Fibroblast of lung (primary cell): ENCODE data around the gene PPIC. TPM values are rescaled to one million over a fixed set of nuclear protein-coding genes. Genes with fewer than 3 reads are reported as not detected.

Experiments
- DNase-seq, 2 donors: peaks; one replicate each; pipeline versions ENCODE4 v3.0.0 to v3.0.0-alpha.2; 2010; ENCODE audit warnings: low read depth in 2 of 2
- H2AFZ ChIP-seq: 2 replicates; pipeline ENCODE4 v1.5.1; 2012; ENCODE audit warnings: low read length, control low read depth, inconsistent platforms
- H3K27ac ChIP-seq: 2 replicates; pipeline ENCODE4 v1.5.1; 2011; ENCODE audit warnings: low read length, control low read depth; ENCODE audit not compliant: insufficient read depth
- H3K27me3 ChIP-seq: 2 replicates; pipeline ENCODE4 v1.5.1; 2011; ENCODE audit warnings: mild to moderate bottlenecking, low read length; ENCODE audit not compliant: control insufficient read depth, insufficient read depth
- H3K36me3 ChIP-seq: 2 replicates; pipeline ENCODE4 v1.5.1; 2011; ENCODE audit warnings: low read length; ENCODE audit not compliant: control insufficient read depth, insufficient read depth
- H3K4me1 ChIP-seq: 2 replicates; pipeline ENCODE4 v1.5.1; 2011; ENCODE audit warnings: low read length; ENCODE audit not compliant: control insufficient read depth, insufficient read depth; ENCODE audit errors: extremely low read depth
- H3K4me2 ChIP-seq: 2 replicates; pipeline ENCODE4 v1.5.1; 2011; ENCODE audit warnings: low read length, control low read depth; ENCODE audit not compliant: insufficient read depth; ENCODE audit errors: extremely low read depth
- H3K4me3 ChIP-seq, 4 experiments: fragments of 200-600 bp in 1 of 4; sonication (generic) in 1 of 4; replicated peaks in 1 of 4; 2 replicates each; pipeline ENCODE4 v1.5.1; 2011 to 2016; ENCODE audit warnings: low read length in 4 of 4, low read depth in 3 of 4, mild to moderate bottlenecking in 3 of 4, control low read depth in 2 of 4, inconsistent platforms in 1 of 4, mixed read lengths in 1 of 4; ENCODE audit not compliant: insufficient read depth in 1 of 4; ENCODE audit errors: control extremely low read depth in 1 of 4
- H3K79me2 ChIP-seq: 2 replicates; pipeline ENCODE4 v1.5.1; 2012; ENCODE audit warnings: mild to moderate bottlenecking, low read length, inconsistent platforms; ENCODE audit not compliant: control insufficient read depth, insufficient read depth
- H3K9ac ChIP-seq: 2 replicates; pipeline ENCODE4 v1.5.1; 2011; ENCODE audit warnings: mild to moderate bottlenecking, low read length, control low read depth; ENCODE audit not compliant: insufficient read depth
- H3K9me3 ChIP-seq: 2 replicates; pipeline ENCODE4 v1.5.1; 2012; ENCODE audit warnings: low read depth, low read length; ENCODE audit not compliant: control insufficient read depth, insufficient read depth
- H4K20me1 ChIP-seq: 2 replicates; pipeline ENCODE4 v1.5.1; 2011; ENCODE audit warnings: low read length; ENCODE audit not compliant: control insufficient read depth, insufficient read depth; ENCODE audit errors: extremely low read depth
- EZH2 ChIP-seq: IDR thresholded peaks from 2 replicates; pipeline ENCODE4 v1.5.1; 2012; ENCODE audit warnings: low read length, control low read depth, mild to moderate bottlenecking; ENCODE audit errors: missing control alignments
- polyA plus RNA-seq, 2 donors: library from polyadenylated mRNA; depleted of rRNA in 1 of 2; stranded (reverse) in 1 of 2; unstranded in 1 of 2; fragments of >200 nt; gene quantifications; 2 replicates each; pipeline ENCODE4 v1.2.1, GENCODE V29; 2011 to 2012; ENCODE audit warnings: missing spikeins in 1 of 2
- total RNA-seq: library from RNA; depleted of rRNA; stranded (reverse); fragments of >200 nt; gene quantifications from 2 replicates; pipeline ENCODE4 v1.2.1, GENCODE V29; 2014
- TF ChIP-seq, protein P1 (sequence below), 2 donors: IDR thresholded peaks in 1 of 2; conservative IDR thresholded peaks in 1 of 2; 1 replicate in 1 of 2; 2 replicates in 1 of 2; pipeline ENCODE4 v1.5.1; 2011 to 2012; ENCODE audit warnings: low read length in 2 of 2, control low read depth in 1 of 2, inconsistent platforms in 1 of 2, low read depth in 1 of 2, mild to moderate bottlenecking in 1 of 2

PPIC gene
- total and polyA plus RNA-seq, 2 donors (not counting 1 experiment from before 2014, with no cell fraction given): 65.7 to 105 TPM

DNA sequence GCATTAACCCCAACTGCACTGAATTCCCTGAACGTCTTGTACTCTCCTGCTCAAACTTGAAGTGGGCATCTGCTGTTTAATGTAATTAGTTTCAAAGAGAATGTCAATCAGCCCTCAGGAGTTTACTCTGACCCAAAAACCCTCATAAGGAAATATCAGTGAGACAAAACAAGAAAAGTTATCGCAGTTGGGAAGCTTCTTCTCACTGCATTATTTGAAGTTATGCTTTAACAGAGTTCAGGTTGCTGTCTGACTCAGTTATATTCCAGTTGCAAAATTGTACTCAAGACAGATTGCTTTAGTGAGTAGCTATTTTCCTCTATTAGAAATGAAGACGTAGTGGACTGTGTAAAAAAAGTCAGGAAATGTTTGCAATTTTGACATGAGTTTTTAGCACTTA lies 52.1 kb downstream of the PPIC start:
- H3K4me3 ChIP-seq: no peak overlapping the region
- no peaks in the 10 kb centered on the region for H3K27me3 ChIP-seq
- H4K20me1 ChIP-seq: no peaks in the 10 kb centered on the region
- H2AFZ ChIP-seq: no peak overlapping the region
- no peaks in the 10 kb centered on the region for H3K36me3 ChIP-seq
- H3K4me1 ChIP-seq: no peaks in the 10 kb centered on the region
- no peak overlapping the region for H3K27ac ChIP-seq
- TF ChIP-seq, protein P1, sequence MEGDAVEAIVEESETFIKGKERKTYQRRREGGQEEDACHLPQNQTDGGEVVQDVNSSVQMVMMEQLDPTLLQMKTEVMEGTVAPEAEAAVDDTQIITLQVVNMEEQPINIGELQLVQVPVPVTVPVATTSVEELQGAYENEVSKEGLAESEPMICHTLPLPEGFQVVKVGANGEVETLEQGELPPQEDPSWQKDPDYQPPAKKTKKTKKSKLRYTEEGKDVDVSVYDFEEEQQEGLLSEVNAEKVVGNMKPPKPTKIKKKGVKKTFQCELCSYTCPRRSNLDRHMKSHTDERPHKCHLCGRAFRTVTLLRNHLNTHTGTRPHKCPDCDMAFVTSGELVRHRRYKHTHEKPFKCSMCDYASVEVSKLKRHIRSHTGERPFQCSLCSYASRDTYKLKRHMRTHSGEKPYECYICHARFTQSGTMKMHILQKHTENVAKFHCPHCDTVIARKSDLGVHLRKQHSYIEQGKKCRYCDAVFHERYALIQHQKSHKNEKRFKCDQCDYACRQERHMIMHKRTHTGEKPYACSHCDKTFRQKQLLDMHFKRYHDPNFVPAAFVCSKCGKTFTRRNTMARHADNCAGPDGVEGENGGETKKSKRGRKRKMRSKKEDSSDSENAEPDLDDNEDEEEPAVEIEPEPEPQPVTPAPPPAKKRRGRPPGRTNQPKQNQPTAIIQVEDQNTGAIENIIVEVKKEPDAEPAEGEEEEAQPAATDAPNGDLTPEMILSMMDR (conservative IDR thresholded peaks at IDR 0.05 in 1 of 2, IDR thresholded peaks at IDR 0.05 in 1 of 2; ENCODE audit: low read depth in 1 of 2, low read length in 2 of 2): no peak
- no peak for TF ChIP-seq EZH2
- no peak overlapping the region for H3K4me2 ChIP-seq
- H3K9ac ChIP-seq: no peak overlapping the region
- H3K9me3 ChIP-seq: no peaks in the 10 kb centered on the region
- no peaks in the 10 kb centered on the region for H3K79me2 ChIP-seq
- DNase-seq: no peak

DNA sequence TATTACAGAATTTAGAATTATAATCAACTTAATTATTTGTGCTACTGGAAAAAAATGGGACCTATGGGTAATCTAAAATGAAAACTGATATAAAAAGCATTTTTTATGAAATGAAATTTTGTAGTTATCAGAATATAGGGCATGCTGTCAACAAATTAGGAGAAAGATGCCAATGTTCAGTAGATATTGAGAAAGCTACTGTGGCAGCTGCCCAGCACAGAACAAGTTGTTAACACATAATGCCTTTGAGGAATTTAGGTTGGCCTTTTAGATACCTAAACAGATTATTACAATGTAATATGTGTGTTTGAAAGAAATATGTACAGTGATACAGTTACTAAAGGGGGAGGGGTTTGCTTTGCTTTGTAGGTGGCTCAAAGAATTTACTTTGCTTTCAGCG lies 54.1 kb downstream of the PPIC start:
- no peaks in the 10 kb centered on the region for H3K9me3 ChIP-seq
- TF ChIP-seq, protein P1 (conservative IDR thresholded peaks at IDR 0.05 in 1 of 2, IDR thresholded peaks at IDR 0.05 in 1 of 2; ENCODE audit: low read depth in 1 of 2, low read length in 2 of 2): no peak
- TF ChIP-seq EZH2: no peak

DNA sequence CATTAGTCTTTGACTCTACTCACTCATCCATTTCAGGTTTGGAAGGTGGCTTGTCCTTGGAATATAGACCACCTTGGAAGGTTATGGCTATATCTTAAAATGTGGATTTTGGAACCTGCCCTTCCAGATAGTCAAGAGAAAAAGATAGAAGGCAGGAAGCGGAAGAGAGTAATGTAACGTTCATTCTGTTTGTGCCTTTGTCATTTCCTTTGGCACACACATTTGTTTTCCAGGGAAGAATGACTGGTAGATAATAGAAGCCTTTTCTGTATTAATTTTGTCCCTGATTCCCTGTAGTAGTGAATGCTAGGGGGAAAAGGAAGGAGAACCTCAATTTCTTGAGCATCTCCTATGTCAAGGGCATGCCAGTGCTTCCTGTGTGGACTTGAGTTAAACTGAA lies 54.7 kb downstream of the PPIC start:
- H3K27me3 ChIP-seq: no peaks in the 10 kb centered on the region
- TF ChIP-seq, protein P1 (conservative IDR thresholded peaks at IDR 0.05 in 1 of 2, IDR thresholded peaks at IDR 0.05 in 1 of 2; ENCODE audit: low read depth in 1 of 2, low read length in 2 of 2): no peak
- no peak for TF ChIP-seq EZH2
- no peak overlapping the region for H3K27ac ChIP-seq
- H3K9me3 ChIP-seq: no peaks in the 10 kb centered on the region
- H3K4me1 ChIP-seq: no peaks in the 10 kb centered on the region
- H2AFZ ChIP-seq: no peak overlapping the region
- H3K36me3 ChIP-seq: no peaks in the 10 kb centered on the region
- H3K9ac ChIP-seq: no peak overlapping the region
- H3K4me3 ChIP-seq: no peak overlapping the region
- H3K4me2 ChIP-seq: no peak overlapping the region
- no peaks in the 10 kb centered on the region for H4K20me1 ChIP-seq
- no peak for DNase-seq
- no peaks in the 10 kb centered on the region for H3K79me2 ChIP-seq

More for the DNA sequence above, 54.1 kb downstream of the PPIC start:
- Histone ChIP-seq H3K4me1 (no peaks in the 10 kb centered on the region), H3K79me2 (no peaks in the 10 kb centered on the region), H4K20me1 (no peaks in the 10 kb centered on the region), H3K4me3 (no peak overlapping the region), H2AFZ (no peak overlapping the region), H3K27me3 (no peaks in the 10 kb centered on the region), H3K27ac (no peak overlapping the region), H3K4me2 (no peak overlapping the region), H3K9ac (no peak overlapping the region), H3K36me3 (no peaks in the 10 kb centered on the region)
- no peak for DNase-seq
